ENCODE data around the gene CHADL.

- TF ChIP-seq CTCF (conservative IDR thresholded peaks at IDR 0.05; ENCODE audit: low read depth, low read length) (no peak), EZH2 (IDR thresholded peaks at IDR 0.05; ENCODE audit: low read length, unreplicated experiment) (no peak), EZH2phosphoT487 (IDR thresholded peaks at IDR 0.05; ENCODE audit: borderline replicate concordance, low read length) (no peak)
Observed at GRCh38 chr22:41273128-41273527, 32.4 kb upstream of the CHADL start.

Measured in PC-3 (cell line).